ENCODE results near the gene ELK1.

Gene ELK1

GRCh38 chrX:47644557-47645091 lies 5.7 kb downstream of the ELK1 start:
- DNase-seq, result no peak

GRCh38 chrX:47643926-47644325 lies 6.4 kb downstream of the ELK1 start:
- no peak for DNase-seq

- no peak for DNase-seq
Measured at GRCh38 chrX:47638816-47639215, 11.5 kb downstream of the ELK1 start.

- peak; percentile 78 for DNase-seq
Measured at GRCh38 chrX:47637546-47638195, 12.7 kb downstream of the ELK1 start.

GRCh38 chrX:47634871-47635575 lies 15.3 kb downstream of the ELK1 start:
- DNase-seq, result no peak

- DNase-seq, result no peak
Measured at GRCh38 chrX:47633689-47634590, 16.4 kb downstream of the ELK1 start.

- no peak for DNase-seq
Measured at GRCh38 chrX:47632666-47633065, 17.7 kb downstream of the ELK1 start.

GRCh38 chrX:47631676-47632075 lies 18.7 kb downstream of the ELK1 start:
- DNase-seq, result no peak

GRCh38 chrX:47629419-47630200 lies 20.8 kb downstream of the ELK1 start, which contains the start of gene CFP:
Gene CFP (minus strand): TSS chrX:47629930. CDS start chrX:47629844, 86 bp downstream.
- DNase-seq, result no peak

GRCh38 chrX:47628982-47629381 lies 21.4 kb downstream of the ELK1 start:
- DNase-seq, result no peak

GRCh38 chrX:47625365-47625764 lies 25.0 kb downstream of the ELK1 start:
- DNase-seq, result no peak

GRCh38 chrX:47623540-47624027 lies 26.8 kb downstream of the ELK1 start:
- DNase-seq, result peak; percentile 78

GRCh38 chrX:47621851-47622250 lies 28.5 kb downstream of the ELK1 start:
- no peak for DNase-seq

- no peak for DNase-seq
Measured at GRCh38 chrX:47620303-47620685, 30.1 kb downstream of the ELK1 start.

GRCh38 chrX:47619486-47620302 lies 30.7 kb downstream of the ELK1 start, which contains the start of gene SYN1:
Gene SYN1 (minus strand): TSS chrX:47619857. CDS start chrX:47619728, 129 bp downstream.
- DNase-seq, result peak; percentile 51

- DNase-seq, result no peak
Measured at GRCh38 chrX:47618923-47619485, 31.4 kb downstream of the ELK1 start.

- no peak for DNase-seq
Measured at GRCh38 chrX:47614618-47615017, 35.7 kb downstream of the ELK1 start.

- no peak for DNase-seq
Measured at GRCh38 chrX:47613082-47613481, 37.3 kb downstream of the ELK1 start.

- DNase-seq, result no peak
Measured at GRCh38 chrX:47612418-47612817, 37.9 kb downstream of the ELK1 start.

GRCh38 chrX:47611926-47612325 lies 38.4 kb downstream of the ELK1 start:
- no peak for DNase-seq

GRCh38 chrX:47611489-47611888 lies 38.9 kb downstream of the ELK1 start:
- no peak for DNase-seq

Data from NCI-H226 (cell line).